SU-DHL-6 (cell line): ENCODE results near the gene CLEC5A.

Source experiments
- H2AFZ ChIP-seq: fragments of 200-600 bp; sonication (generic); 2 replicates; pipeline ENCODE4 v1.6.1; 2014; ENCODE audit warnings: low read depth, mild to moderate bottlenecking, moderate library complexity, mixed read lengths, antibody characterized with exemption, low read length; ENCODE audit not compliant: severe bottlenecking
- H3F3A ChIP-seq: fragments of 200-600 bp; shearing (Covaris generic); 2 replicates; pipeline ENCODE4 v1.6.0; 2016; ENCODE audit warnings: antibody characterized with exemption, mild to moderate bottlenecking; ENCODE audit not compliant: insufficient read depth
- H3K27ac ChIP-seq: fragments of 200-600 bp; sonication (generic); 2 replicates; pipeline ENCODE4 v1.5.1; 2016; ENCODE audit warnings: low read depth, mild to moderate bottlenecking, low read length, moderate library complexity, mixed read lengths
- H3K27me3 ChIP-seq: fragments of 200-600 bp; sonication (generic), shearing (Covaris generic); 2 replicates; pipeline ENCODE4 v1.6.0; 2014; ENCODE audit warnings: mild to moderate bottlenecking, low read length
- H3K36me3 ChIP-seq: fragments of 200-600 bp; sonication (generic); 2 replicates; pipeline ENCODE4 v1.6.1; 2014; ENCODE audit warnings: mild to moderate bottlenecking, low read length, mixed read lengths
- H3K4me2 ChIP-seq: fragments of 300-600, 200-600 bp; shearing (Covaris generic), sonication (generic); 2 replicates; pipeline ENCODE4 v1.6.0; 2014; ENCODE audit warnings: low read length, low read depth, mild to moderate bottlenecking; ENCODE audit not compliant: poor library complexity, severe bottlenecking
- H3K4me3 ChIP-seq: fragments of 200-600 bp; sonication (generic); 2 replicates; pipeline ENCODE4 v1.5.1; 2014; ENCODE audit warnings: antibody characterized with exemption, low read length, mild to moderate bottlenecking, mixed read lengths; ENCODE audit not compliant: insufficient read depth, poor library complexity, severe bottlenecking
- H3K79me2 ChIP-seq: fragments of 200-600 bp; sonication (generic); 2 replicates; pipeline ENCODE4 v1.6.1; 2014; ENCODE audit warnings: mild to moderate bottlenecking, low read length, moderate library complexity; ENCODE audit not compliant: insufficient read depth
- H3K9ac ChIP-seq: fragments of 200-600 bp; sonication (generic); 2 replicates; pipeline ENCODE4 v1.7.0; 2014; ENCODE audit warnings: mild to moderate bottlenecking, low read length
- H3K9me2 ChIP-seq: fragments of 200-600 bp; sonication (generic); replicated peaks from 2 replicates; pipeline ENCODE4 v1.6.1; 2014; ENCODE audit warnings: low read length; ENCODE audit not compliant: insufficient read depth
- H3K9me3 ChIP-seq: fragments of 200-600 bp; sonication (generic); 2 replicates; pipeline ENCODE4 v1.6.1; 2014; ENCODE audit warnings: low read length, mixed read lengths; ENCODE audit not compliant: insufficient read depth
- H4K20me1 ChIP-seq: fragments of 200-600 bp; sonication (generic); 2 replicates; pipeline ENCODE4 v1.6.1; 2014; ENCODE audit warnings: low read depth, mild to moderate bottlenecking, antibody characterized with exemption, low read length, moderate library complexity, mixed read lengths
- CTCF ChIP-seq: fragments of 200-600 bp; sonication (generic); IDR thresholded peaks from one replicate; pipeline ENCODE4 v1.5.1; 2017; ENCODE audit warnings: antibody characterized with exemption, mild to moderate bottlenecking, low read length, moderate library complexity; ENCODE audit not compliant: insufficient read depth, poor library complexity, severe bottlenecking
- EZH2phosphoT487 ChIP-seq: fragments of 200-600 bp; sonication (generic), shearing (Covaris generic); conservative IDR thresholded peaks from 2 replicates; pipeline ENCODE4 v1.6.1; 2018; ENCODE audit warnings: mild to moderate bottlenecking, antibody characterized with exemption, low read length, moderate library complexity, mixed read lengths

The CLEC5A gene

GRCh38 chr7:141973673-141974072 is 26.9 kb upstream of the CLEC5A start, which contains the start of gene TAS2R38:
TSS of gene TAS2R38 (minus strand) at chr7:141973773. CDS start at chr7:141973689, 84 bp downstream.
- Histone ChIP-seq H4K20me1 (no peaks in the 10 kb centered on the region), H3K4me3 (no peak within 1 kb of the TSS), H3K9me3 (no peaks in the 10 kb centered on the region), H3K9me2 (no peaks in the 10 kb centered on the region), H2AFZ (no peak within 1 kb of the TSS), H3K36me3 (no peaks in the 10 kb centered on the region), H3K4me2 (no peak within 1 kb of the TSS), H3F3A (no peaks in the 10 kb centered on the region), H3K27me3 (no peaks in the 10 kb centered on the region), H3K27ac (no peak within 1 kb of the TSS), H3K79me2 (no peaks in the 10 kb centered on the region), H3K9ac (no peak within 1 kb of the TSS)
- no peak for TF ChIP-seq CTCF
- TF ChIP-seq EZH2phosphoT487 = no peak

GRCh38 chr7:141960687-141961422 is 14.1 kb upstream of the CLEC5A start:
- no peak overlapping the region for H3K9ac ChIP-seq
- H3K36me3 ChIP-seq = no peaks in the 10 kb centered on the region

GRCh38 chr7:141956084-141956483 is 9.3 kb upstream of the CLEC5A start:
- H3K4me2 ChIP-seq = no peak overlapping the region
- H4K20me1 ChIP-seq = no peaks in the 10 kb centered on the region
- no peaks in the 10 kb centered on the region for H3F3A ChIP-seq
- H3K27ac ChIP-seq = no peak overlapping the region
- no peaks in the 10 kb centered on the region for H3K27me3 ChIP-seq
- H3K9me3 ChIP-seq = no peaks in the 10 kb centered on the region
- TF ChIP-seq CTCF = no peak
- TF ChIP-seq EZH2phosphoT487 = no peak
- no peaks in the 10 kb centered on the region; the same call in 1 of the 2 replicates for H3K9me2 ChIP-seq
- H3K79me2 ChIP-seq = no peaks in the 10 kb centered on the region
- H3K36me3 ChIP-seq = no peaks in the 10 kb centered on the region
- H2AFZ ChIP-seq = no peak overlapping the region
- H3K4me3 ChIP-seq = no peak overlapping the region
- H3K9ac ChIP-seq = no peak overlapping the region

More at GRCh38 chr7:141960687-141961422, 14.1 kb upstream of the CLEC5A start:
- H3K4me2 ChIP-seq = no peak overlapping the region
- no peaks in the 10 kb centered on the region for H3K9me3 ChIP-seq
- H3K27me3 ChIP-seq = no peaks in the 10 kb centered on the region
- no peaks in the 10 kb centered on the region for H4K20me1 ChIP-seq
- H3K79me2 ChIP-seq = no peaks in the 10 kb centered on the region
- H2AFZ ChIP-seq = no peak overlapping the region
- no peak for TF ChIP-seq EZH2phosphoT487
- no peak for TF ChIP-seq CTCF
- H3K9me2 ChIP-seq = no peaks in the 10 kb centered on the region
- H3F3A ChIP-seq = no peaks in the 10 kb centered on the region
- no peak overlapping the region for H3K4me3 ChIP-seq
- H3K27ac ChIP-seq = no peak overlapping the region
